Kidney capillary endothelial cell (primary cell): Measurements from ENCODE around the gene DTD1.

Source experiments
- DNase-seq: peaks from one replicate; pipeline ENCODE4 v3.0.0-alpha.2; 2018; ENCODE audit warnings: low spot score

Gene DTD1

GRCh38 chr20:18587665-18588573, at the start of gene DTD1:
Gene DTD1, plus strand, starts transcription at chr20:18588054. Its CDS starts 19 bp downstream, at chr20:18588073.
- DNase-seq: peak; percentile 81

GRCh38 chr20:18541741-18542140, 46.1 kb upstream of the DTD1 start:
- DNase-seq: no peak

GRCh38 chr20:18543216-18543615, 44.6 kb upstream of the DTD1 start:
- no peak for DNase-seq

- no peak for DNase-seq
These were observed 43.9 kb upstream of the DTD1 start for GRCh38 chr20:18543932-18544331.

- DNase-seq: no peak
These were observed 42.3 kb upstream of the DTD1 start for GRCh38 chr20:18545566-18545965.

GRCh38 chr20:18548465-18548864, 39.4 kb upstream of the DTD1 start:
- no peak for DNase-seq

- DNase-seq: no peak
These were observed 34.1 kb upstream of the DTD1 start for GRCh38 chr20:18553746-18554145.

- peak; percentile 87 for DNase-seq
These were observed 20.7 kb upstream of the DTD1 start, which contains the start of gene SMIM26 for GRCh38 chr20:18566892-18567738. Gene SMIM26, plus strand, starts transcription at chr20:18567432. Its CDS starts 47 bp downstream, at chr20:18567479.

- DNase-seq: no peak
These were observed 20.1 kb upstream of the DTD1 start for GRCh38 chr20:18567739-18568091.

- no peak for DNase-seq
These were observed 16.8 kb upstream of the DTD1 start for GRCh38 chr20:18571009-18571408.

GRCh38 chr20:18571578-18571977, 16.3 kb upstream of the DTD1 start:
- no peak for DNase-seq

- DNase-seq: no peak
These were observed 9.9 kb upstream of the DTD1 start for GRCh38 chr20:18577942-18578341.

GRCh38 chr20:18578581-18578980, 9.3 kb upstream of the DTD1 start:
- DNase-seq: no peak

- no peak for DNase-seq
These were observed 7.8 kb upstream of the DTD1 start for GRCh38 chr20:18580012-18580411.

- no peak for DNase-seq
These were observed 2.7 kb upstream of the DTD1 start for GRCh38 chr20:18585134-18585533.

- DNase-seq: no peak
These were observed 700 bp downstream of the DTD1 start for GRCh38 chr20:18588574-18588933.

- DNase-seq: no peak
These were observed 2.3 kb downstream of the DTD1 start for GRCh38 chr20:18589941-18590674.

GRCh38 chr20:18596270-18596669, 8.4 kb downstream of the DTD1 start:
- no peak for DNase-seq

- no peak for DNase-seq
These were observed 21.9 kb downstream of the DTD1 start for GRCh38 chr20:18609741-18610140.

GRCh38 chr20:18611492-18611891, 23.6 kb downstream of the DTD1 start:
- DNase-seq: no peak

- DNase-seq: no peak
These were observed 25.7 kb downstream of the DTD1 start for GRCh38 chr20:18613553-18613952.

GRCh38 chr20:18614244-18614643, 26.4 kb downstream of the DTD1 start:
- DNase-seq: no peak
